Testis (tissue), 3 donors: ENCODE measurements around the gene SERPINI2. TPM values are rescaled to one million over a fixed set of nuclear protein-coding genes. Genes with fewer than 3 reads are reported as not detected.

Source experiments
- DNase-seq: peaks from one replicate; pipeline ENCODE4 v3.0.0-alpha.2; 2019
- H3K27ac ChIP-seq, 2 donors: fragments of 200-600 bp; sonication (generic); one replicate each; pipeline ENCODE4 v1.5.1; 2019
- H3K27me3 ChIP-seq: fragments of 200-600 bp; sonication (generic); one replicate; pipeline ENCODE4 v1.5.1; 2019
- H3K36me3 ChIP-seq: fragments of 200-600 bp; sonication (generic); one replicate; pipeline ENCODE4 v1.5.1; 2017; ENCODE audit warnings: low read depth; ENCODE audit errors: missing control alignments
- H3K4me1 ChIP-seq: fragments of 200-600 bp; sonication (generic); one replicate; pipeline ENCODE4 v1.5.1; 2019
- H3K4me3 ChIP-seq, 2 donors: fragments of 200-600 bp; sonication (generic); one replicate each; pipeline ENCODE4 v1.5.1; 2017 to 2019
- H3K9me3 ChIP-seq: fragments of 200-600 bp; sonication (generic); one replicate; pipeline ENCODE4 v1.5.1; 2017
- CTCF ChIP-seq, 3 experiments: fragments of 450-650 bp in 2 of 3; fragments of 200-600 bp in 1 of 3; sonication (generic) in 1 of 3; IDR thresholded peaks; one replicate each; pipeline ENCODE4 v1.5.1; 2016 to 2019; ENCODE audit warnings: antibody characterized with exemption in 3 of 3, mild to moderate bottlenecking in 2 of 3, moderate library complexity in 1 of 3
- POLR2A ChIP-seq: fragments of 450-650 bp; IDR thresholded peaks from one replicate; pipeline ENCODE4 v1.6.1; 2017; ENCODE audit warnings: antibody characterized with exemption, mild to moderate bottlenecking, moderate library complexity
- WGBS, 2 donors: methylation state at CpG; one replicate each; pipeline ENCODE4 v1.1.5; 2018; 5-methylcytosine and 5-hydroxymethylcytosine counted together
- intact Hi-C: fragments of 100-400 bp; cut with DNase I; formaldehyde crosslinking; loops from one replicate; pipeline ENCODE4 v1.15.1; 2023; ENCODE audit warnings: low total_unique reads
- polyA plus RNA-seq: library from polyadenylated mRNA; stranded (reverse); fragments of 350-450 nt; fragmentation: Illumina TruSeq; extraction: RNeasy Lipid Tissue Mini Kit (QIAGEN cat#74804); gene quantifications from one replicate; pipeline ENCODE4 v1.2.3, GENCODE V29; 2014; ENCODE audit warnings: low read depth, low replicate concordance; ENCODE audit not compliant: insufficient read depth
- total RNA-seq, 2 donors: library from RNA; depleted of rRNA; stranded (reverse); fragments of >200 nt; gene quantifications; one replicate each; pipeline ENCODE4 v1.2.3, GENCODE V29; 2016

Gene SERPINI2
- total and polyA plus RNA-seq, 3 donors from 2014 or later, result 0.25 to 0.47 TPM; not detected in 1

- 89 to 95% methylated on average over 2 of the region's 2 CpGs for WGBS, 2 donors
Observed at GRCh38 chr3:167453815-167454214, 20.0 kb downstream of the SERPINI2 start.

GRCh38 chr3:167451282-167451681 lies 22.6 kb downstream of the SERPINI2 start:
- Histone ChIP-seq H3K4me1 (no peaks in the 10 kb centered on the region), H3K9me3 (no peaks in the 10 kb centered on the region), H3K36me3 (no peaks in the 10 kb centered on the region), H3K27ac (no peak overlapping the region), H3K27me3 (no peaks in the 10 kb centered on the region), H3K4me3 (no peak overlapping the region)
- TF ChIP-seq POLR2A (no peak), CTCF (IDR thresholded peaks at IDR 0.05) (no peak)
- 41 to 55% methylated on average over 1 of the region's 1 CpG for WGBS, 2 donors
- intact Hi-C loops, result no loop called here
- no peak for DNase-seq

More at GRCh38 chr3:167453815-167454214, 20.0 kb downstream of the SERPINI2 start:
- no peaks in the 10 kb centered on the region for H3K4me1 ChIP-seq
- no peak overlapping the region for H3K4me3 ChIP-seq
- H3K36me3 ChIP-seq, result no peaks in the 10 kb centered on the region
- no peaks in the 10 kb centered on the region for H3K27me3 ChIP-seq
- H3K27ac ChIP-seq, result no peak overlapping the region
- no peaks in the 10 kb centered on the region for H3K9me3 ChIP-seq
- TF ChIP-seq POLR2A (no peak), CTCF (IDR thresholded peaks at IDR 0.05) (no peak)
- no peak for DNase-seq
- intact Hi-C loops, result no loop called here

GRCh38 chr3:167450675-167451074 lies 23.2 kb downstream of the SERPINI2 start:
- no peaks in the 10 kb centered on the region for H3K4me1 ChIP-seq
- DNase-seq, result no peak
- 78 to 86% methylated on average over 2 of the region's 2 CpGs for WGBS, 2 donors
- no peaks in the 10 kb centered on the region for H3K36me3 ChIP-seq
- H3K4me3 ChIP-seq, result no peak overlapping the region
- H3K27ac ChIP-seq, result no peak overlapping the region
- no peaks in the 10 kb centered on the region for H3K9me3 ChIP-seq
- H3K27me3 ChIP-seq, result no peaks in the 10 kb centered on the region
- intact Hi-C loops, result no loop called here
- TF ChIP-seq CTCF (IDR thresholded peaks at IDR 0.05) (no peak), POLR2A (no peak)

GRCh38 chr3:167450195-167450594 lies 23.6 kb downstream of the SERPINI2 start:
- H3K9me3 ChIP-seq, result no peaks in the 10 kb centered on the region
- H3K4me3 ChIP-seq, result no peak overlapping the region
- H3K27me3 ChIP-seq, result no peaks in the 10 kb centered on the region
- no peak overlapping the region for H3K27ac ChIP-seq
- no peak for DNase-seq
- H3K4me1 ChIP-seq, result no peaks in the 10 kb centered on the region
- TF ChIP-seq CTCF (IDR thresholded peaks at IDR 0.05) (no peak), POLR2A (no peak)
- 86 to 89% methylated on average over 5 of the region's 5 CpGs for WGBS, 2 donors
- intact Hi-C loops, result no loop called here
- H3K36me3 ChIP-seq, result no peaks in the 10 kb centered on the region

GRCh38 chr3:167445491-167445890 lies 28.4 kb downstream of the SERPINI2 start:
- TF ChIP-seq CTCF (IDR thresholded peaks at IDR 0.05), result no peak
- TF ChIP-seq POLR2A, result no peak
- H3K27ac ChIP-seq, result no peak overlapping the region
- no peaks in the 10 kb centered on the region for H3K9me3 ChIP-seq
- H3K36me3 ChIP-seq, result no peaks in the 10 kb centered on the region
- H3K4me3 ChIP-seq, result no peak overlapping the region
- intact Hi-C loops, result no loop called here
- DNase-seq, result no peak
- no peaks in the 10 kb centered on the region for H3K4me1 ChIP-seq
- no peaks in the 10 kb centered on the region for H3K27me3 ChIP-seq
